Astrocyte of the cerebellum (primary cell): Measurements from ENCODE around the gene MTX2.

ENCODE experiments used
- DNase-seq: peaks from one replicate; pipeline ENCODE4 v3.0.0-alpha.2; 2011; ENCODE audit warnings: low read depth
- H3K4me3 ChIP-seq: 2 replicates; pipeline ENCODE4 v1.5.1; 2011; ENCODE audit warnings: mild to moderate bottlenecking, low read depth, low read length, moderate library complexity
- in situ Hi-C: cut with HindIII; loops from 2 replicates; pipeline ENCODE4 v1.10.0; 2017; ENCODE audit warnings: low sequenced_read_pairs
- TF ChIP-seq, protein P1 (sequence below): IDR thresholded peaks from 2 replicates; pipeline ENCODE4 v1.5.1; 2012; ENCODE audit warnings: low read length, low read depth, moderate library complexity, mild to moderate bottlenecking; ENCODE audit errors: missing control alignments

The MTX2 gene

DNA sequence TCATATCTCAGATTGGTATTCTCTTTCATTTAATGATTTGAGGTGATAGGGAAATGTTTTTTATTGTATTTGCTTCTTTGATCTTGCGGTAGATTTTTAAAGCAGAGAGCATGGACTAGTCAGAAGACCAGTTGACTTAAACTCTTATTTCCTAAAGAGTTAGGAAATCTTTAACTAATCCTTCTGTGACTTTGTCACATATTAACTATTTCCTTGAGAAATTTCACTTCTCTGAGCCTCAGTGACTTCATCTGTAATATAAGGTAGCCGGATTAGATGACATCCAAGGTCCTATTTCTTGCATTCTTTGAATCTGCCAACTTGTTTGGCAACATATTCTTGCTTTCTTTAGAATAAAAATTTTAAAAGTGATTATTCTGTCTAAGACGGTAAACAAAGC is 55.6 kb downstream of the MTX2 start:
- TF ChIP-seq, protein P1, sequence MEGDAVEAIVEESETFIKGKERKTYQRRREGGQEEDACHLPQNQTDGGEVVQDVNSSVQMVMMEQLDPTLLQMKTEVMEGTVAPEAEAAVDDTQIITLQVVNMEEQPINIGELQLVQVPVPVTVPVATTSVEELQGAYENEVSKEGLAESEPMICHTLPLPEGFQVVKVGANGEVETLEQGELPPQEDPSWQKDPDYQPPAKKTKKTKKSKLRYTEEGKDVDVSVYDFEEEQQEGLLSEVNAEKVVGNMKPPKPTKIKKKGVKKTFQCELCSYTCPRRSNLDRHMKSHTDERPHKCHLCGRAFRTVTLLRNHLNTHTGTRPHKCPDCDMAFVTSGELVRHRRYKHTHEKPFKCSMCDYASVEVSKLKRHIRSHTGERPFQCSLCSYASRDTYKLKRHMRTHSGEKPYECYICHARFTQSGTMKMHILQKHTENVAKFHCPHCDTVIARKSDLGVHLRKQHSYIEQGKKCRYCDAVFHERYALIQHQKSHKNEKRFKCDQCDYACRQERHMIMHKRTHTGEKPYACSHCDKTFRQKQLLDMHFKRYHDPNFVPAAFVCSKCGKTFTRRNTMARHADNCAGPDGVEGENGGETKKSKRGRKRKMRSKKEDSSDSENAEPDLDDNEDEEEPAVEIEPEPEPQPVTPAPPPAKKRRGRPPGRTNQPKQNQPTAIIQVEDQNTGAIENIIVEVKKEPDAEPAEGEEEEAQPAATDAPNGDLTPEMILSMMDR = no peak
- H3K4me3 ChIP-seq = no peak overlapping the region
- no peak for DNase-seq
- in situ Hi-C loops = no loop called here

DNA sequence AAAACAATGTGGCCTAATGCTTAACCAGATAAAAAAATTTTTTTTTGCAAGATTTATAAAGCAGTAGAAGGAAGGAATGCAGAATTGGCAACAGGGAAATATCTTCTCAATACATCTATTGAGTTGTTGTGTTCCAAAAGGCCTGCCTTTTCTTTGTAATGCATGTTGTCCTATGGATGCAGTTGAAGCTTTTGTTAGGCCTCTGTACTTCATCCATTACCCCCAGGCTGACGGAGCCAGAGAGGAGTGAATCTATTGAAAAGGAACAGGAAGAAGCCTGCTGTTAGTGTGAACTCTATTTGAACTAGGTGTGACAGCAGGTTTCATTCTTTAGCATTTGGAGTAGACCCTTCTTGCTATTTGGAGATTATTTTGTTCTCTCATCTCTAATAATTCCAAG is 56.5 kb downstream of the MTX2 start:
- in situ Hi-C loops = no loop called here
- DNase-seq = peak; percentile 1
- TF ChIP-seq, protein P1 = no peak
- H3K4me3 ChIP-seq = no peak overlapping the region

DNA sequence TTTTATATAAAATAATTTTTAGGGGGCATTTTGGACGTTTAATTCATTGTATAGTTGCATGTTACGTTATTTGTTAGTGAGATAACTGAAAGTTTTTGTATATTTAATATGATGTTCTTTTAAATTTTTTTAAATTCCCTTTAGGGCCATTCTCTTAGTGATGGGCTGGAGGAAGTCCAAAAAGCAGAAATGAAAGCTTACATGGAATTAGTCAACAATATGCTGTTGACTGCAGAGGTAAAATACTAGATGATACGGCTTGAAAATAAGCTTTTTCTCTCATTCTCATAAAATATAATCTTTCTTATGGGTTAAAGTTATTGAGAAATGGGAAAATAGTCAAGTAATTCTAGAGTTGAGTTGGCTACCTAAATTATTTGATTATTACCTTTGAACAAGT is 58.9 kb downstream of the MTX2 start:
- TF ChIP-seq, protein P1 = no peak
- no peak for DNase-seq
- in situ Hi-C loops = no loop called here

DNA sequence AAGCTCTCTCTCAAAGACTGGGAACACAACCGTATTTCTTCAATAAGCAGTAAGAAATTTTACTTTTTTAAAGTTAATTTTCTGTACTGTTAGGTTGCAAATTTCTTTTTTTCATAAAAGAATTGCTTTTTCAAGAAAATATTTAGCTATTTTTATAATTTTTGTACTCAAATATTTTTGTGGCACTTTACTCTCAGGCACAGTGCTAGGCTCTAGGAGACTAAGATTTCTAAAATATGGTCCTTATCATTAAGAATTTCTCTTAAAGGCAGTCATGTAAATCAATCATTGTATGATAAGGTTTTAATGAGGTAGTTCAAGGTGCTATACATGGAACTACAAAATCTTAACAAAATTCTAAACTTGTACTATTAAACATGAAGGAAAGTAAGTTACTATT is 61.4 kb downstream of the MTX2 start:
- TF ChIP-seq, protein P1 = no peak
- no peak for DNase-seq
- no peak overlapping the region for H3K4me3 ChIP-seq
- in situ Hi-C loops = no loop called here

More for the DNA sequence above, 58.9 kb downstream of the MTX2 start:
- H3K4me3 ChIP-seq = no peak overlapping the region

DNA sequence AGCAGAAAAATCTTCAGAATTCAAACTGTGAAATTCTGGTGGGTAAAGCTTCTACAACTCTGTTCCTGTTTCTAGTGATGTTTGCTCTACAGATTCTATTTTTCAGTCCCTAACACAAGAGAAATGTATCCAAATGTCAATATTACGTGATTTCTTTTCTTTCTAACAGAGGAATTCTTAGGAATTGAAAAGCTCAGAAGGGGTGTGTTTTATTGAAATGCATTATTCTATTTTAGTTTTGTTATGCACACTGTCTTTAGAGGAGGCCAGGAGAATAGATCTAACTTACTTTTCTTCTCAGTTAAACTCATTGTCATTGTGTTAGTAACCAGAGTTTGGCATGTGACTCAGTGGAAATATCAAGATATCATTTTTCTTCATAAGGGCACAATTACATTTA is 62.4 kb downstream of the MTX2 start:
- TF ChIP-seq, protein P1 = no peak
- in situ Hi-C loops = no loop called here
- no peak overlapping the region for H3K4me3 ChIP-seq
- no peak for DNase-seq

DNA sequence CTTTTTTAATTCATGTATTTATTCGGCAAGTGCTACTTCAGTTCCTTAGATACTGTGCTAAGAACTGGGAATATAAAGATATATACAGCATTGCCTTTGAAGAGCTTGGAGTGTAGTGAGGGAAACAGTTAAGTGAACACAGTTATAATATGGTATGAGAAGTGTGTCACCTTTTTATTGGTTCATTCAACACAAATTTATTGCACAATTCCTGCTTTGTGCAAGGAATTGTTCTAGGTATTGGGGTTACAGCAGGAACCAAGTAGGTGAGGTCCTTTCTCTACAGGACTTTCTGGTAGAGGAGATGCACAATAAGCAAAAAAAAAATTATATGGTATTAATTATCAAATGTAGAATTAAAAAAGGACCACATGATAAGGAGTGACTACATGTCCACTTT is 65.5 kb downstream of the MTX2 start:
- DNase-seq = no peak
- in situ Hi-C loops = no loop called here
- TF ChIP-seq, protein P1 = no peak

DNA sequence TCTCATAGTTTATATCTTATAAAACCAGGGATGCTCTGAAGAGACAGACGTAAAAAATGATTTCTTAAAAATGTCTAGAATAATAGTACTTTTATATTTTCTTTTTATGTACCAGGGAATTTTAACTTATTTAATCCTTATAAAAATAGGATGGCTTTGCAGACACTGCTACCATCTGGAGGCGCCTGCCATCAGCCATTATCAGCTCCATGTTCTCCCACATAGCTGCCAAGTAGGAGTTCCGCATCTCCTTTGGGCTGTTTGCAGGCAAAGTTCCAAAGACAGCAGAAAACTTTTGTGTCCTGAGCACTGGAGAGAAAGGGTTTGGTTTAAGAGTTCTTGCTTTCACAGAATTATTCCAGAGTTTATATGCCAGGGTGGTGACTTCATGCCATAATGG is 69.2 kb downstream of the MTX2 start:
- in situ Hi-C loops = no loop called here
- DNase-seq = no peak
- H3K4me3 ChIP-seq = no peak overlapping the region
- TF ChIP-seq, protein P1 = no peak

More for the DNA sequence above, 65.5 kb downstream of the MTX2 start:
- H3K4me3 ChIP-seq = no peak overlapping the region
